IPS DF 19.7 (cell line): ENCODE results near the gene CNNM3.
"Not testable (repeated sequence)": the region's sequence is repeated elsewhere in the genome, so short reads cannot be mapped to it uniquely, and the experiment has no call there.

Experiments used
- DNase-seq: peaks from one replicate; pipeline ENCODE4 v3.0.0-alpha.2; 2013; ENCODE audit warnings: low read depth, low spot score

The CNNM3 gene

GRCh38 chr2:96798733-96799622 is 17.1 kb upstream of the CNNM3 start:
- DNase-seq: no peak

DNA sequence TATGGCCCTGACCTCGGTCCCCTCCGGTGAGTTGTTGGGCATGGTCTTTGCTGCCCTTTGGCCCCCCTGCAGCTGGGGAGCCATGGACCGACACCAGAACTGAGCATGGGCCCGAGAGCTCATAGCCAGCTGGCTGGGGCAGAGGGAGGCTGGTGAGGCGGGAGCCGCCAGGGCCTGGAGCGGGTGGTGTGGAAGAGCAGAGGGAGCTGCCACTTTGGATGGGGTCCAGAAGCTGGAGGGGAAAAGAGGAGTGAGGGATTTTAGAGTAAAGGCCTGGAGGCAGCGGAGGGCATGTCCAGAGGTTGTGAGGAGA is 16.5 kb upstream of the CNNM3 start:
- no peak for DNase-seq

GRCh38 chr2:96800061-96801004 is 15.7 kb upstream of the CNNM3 start:
- no peak for DNase-seq

DNA sequence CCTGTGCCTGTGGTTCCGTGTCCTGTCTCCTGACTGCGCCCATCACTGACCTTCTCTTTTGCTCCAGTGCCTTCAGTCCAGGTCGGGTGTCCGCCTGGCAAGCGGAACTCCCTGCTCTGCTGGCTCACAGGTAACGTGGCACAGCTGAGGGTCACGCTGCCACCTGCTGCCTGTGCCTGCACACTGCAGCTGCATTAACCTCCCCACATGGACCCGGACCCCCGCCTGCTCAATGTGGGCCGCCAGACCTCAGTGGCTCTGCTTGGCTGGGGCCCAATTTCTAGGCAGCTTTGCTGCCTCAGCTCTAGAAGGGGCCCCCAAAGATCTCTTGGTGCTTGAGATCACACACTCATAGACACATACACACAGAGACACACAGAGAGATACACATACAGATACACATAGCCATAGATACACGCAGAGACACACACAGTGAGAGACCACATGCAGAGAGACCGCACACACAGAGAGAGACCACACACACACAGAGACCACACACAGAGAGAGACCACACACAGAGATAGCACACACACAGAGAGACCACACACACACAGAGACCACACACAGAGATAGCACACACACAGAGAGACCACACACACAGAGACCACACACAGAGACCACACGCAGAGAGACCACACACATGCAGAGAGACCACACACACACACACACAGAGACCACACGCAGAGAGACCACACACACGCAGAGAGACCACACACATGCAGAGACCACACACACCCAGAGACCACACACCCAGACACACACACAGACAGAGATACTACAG is 14.9 kb upstream of the CNNM3 start:
- DNase-seq: no peak

DNA sequence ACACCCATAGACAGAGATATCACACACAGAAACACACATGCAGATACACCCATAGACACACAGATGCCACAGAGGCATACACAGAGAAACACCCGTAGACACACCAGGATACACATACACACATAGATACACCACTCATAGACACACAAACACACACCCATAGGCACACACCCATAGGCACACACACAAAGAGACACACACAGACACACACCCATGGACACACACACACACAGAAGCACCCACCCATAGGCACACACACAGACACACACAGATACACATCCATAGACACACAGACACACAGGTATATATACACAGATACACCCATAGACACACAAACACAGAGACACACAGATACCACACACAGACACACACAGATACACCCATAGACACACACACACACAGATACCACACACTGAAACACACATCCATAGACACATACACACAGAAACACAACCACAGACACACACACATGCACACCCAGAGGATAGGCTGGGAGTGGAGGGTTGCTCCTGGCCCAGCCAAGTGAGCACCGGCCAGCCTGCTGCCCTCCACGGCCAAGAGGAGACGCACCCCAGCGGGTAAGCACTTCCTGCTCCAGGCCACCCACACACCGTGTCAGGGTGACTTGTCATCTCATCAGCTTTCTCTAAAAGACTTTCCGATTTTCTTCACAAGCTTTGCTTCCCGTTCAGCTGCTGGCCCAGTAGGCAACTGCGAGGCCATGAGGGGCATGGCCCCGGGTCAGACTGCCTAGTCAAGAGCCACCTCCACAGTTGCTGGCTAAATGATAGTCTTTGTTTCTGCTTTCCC is 14.1 kb upstream of the CNNM3 start:
- DNase-seq: no peak

DNA sequence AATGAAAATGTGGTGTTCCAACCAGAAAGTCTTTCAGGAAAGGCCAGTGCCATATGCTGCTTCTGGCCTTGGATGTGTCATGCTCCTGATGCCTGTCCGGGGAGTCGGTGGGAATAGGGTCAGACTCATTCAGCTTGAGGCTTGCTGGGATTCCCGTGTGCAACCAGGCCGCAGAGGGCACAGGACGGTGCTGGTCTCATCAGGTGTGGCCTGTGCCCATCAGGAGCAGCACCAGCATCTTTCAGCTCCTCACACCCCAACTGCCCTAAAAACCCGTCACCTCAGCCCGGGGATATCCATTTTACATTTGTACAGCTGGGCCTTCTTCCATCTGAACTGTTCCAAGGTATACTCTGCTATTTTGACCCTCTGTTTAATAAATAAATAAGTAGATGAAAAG is 13.3 kb upstream of the CNNM3 start:
- no peak for DNase-seq

GRCh38 chr2:96804986-96805385 is 11.1 kb upstream of the CNNM3 start:
- no peak for DNase-seq

GRCh38 chr2:96805946-96806345 is 10.1 kb upstream of the CNNM3 start:
- not testable (repeated sequence) for DNase-seq

- DNase-seq: no peak
These were observed 9.5 kb upstream of the CNNM3 start for GRCh38 chr2:96806468-96807126.

DNA sequence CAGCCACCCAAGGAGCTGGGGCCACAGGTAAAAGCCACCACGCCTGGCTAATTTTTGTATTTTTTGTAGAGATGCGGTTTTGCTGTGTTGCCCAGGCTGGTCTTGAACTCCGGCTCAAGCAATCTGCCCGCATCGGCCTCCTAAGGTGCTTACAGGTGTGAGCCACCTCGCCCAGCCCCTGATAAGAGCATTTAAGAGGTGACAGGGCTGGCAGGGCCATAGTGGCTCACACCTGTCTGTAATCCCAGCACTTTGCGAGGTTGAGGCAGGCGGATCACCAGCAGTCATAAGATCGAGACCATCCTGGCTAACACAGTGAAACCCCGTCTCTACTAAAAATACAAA is 9.0 kb upstream of the CNNM3 start:
- DNase-seq: no peak

DNA sequence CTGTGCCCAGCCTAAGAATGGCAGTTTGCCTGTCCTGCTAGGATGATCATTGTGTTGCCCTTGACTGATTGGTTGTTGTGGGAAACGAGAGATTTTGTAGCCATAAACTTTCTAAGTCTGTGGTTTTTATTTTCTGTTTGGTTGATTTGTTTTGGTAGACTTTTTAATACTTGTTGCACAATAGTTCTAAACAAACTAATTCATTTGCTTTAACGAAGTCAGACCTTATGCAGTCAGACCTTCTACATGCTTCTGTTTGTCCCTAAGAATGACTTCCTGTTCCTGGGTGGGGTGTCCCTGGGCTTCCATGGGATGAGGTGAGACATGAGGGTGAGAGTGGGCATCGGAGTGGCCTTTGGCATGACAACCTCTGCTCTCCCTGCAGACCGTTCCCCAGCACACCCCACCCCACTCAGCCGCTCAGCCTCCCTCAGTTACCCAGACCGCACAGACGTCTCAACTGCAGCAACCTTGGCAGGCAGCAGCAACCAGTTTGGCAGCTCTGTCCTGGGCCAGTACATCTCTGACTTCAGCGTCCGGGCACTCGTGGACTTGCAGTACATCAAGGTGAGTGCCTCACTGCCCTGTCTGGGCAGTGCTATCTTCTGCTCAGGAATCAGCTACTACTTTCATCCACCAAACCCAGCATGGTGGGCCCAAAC is 7.8 kb upstream of the CNNM3 start:
- no peak for DNase-seq

DNA sequence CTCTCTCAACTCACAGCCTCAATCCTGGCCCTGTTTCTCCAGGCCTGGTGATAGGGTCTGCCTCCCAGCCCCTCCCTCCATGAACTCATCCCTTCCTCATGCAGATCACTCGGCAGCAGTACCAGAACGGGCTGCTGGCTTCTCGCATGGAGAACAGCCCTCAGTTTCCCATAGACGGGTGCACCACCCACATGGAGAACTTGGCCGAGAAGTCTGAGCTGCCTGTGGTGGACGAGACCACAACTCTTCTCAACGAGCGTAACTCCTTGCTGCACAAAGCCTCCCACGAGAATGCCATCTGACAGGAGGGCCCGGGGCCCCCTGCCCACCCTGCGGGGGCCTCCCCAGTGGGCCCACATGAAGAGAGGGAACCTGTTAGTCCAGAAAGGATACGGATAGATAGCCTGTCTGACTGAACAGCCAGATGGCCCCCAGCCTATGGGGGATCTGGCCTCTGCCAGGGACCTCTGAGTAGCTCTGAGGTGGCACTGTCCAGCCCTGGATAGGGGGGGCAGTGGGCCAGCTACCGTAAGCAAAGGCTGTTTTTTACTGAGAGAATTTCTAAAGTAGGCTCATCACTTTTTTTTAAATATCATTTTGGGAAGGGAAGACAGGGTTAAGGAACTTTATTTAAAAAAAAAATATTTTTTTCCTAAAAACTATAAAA is 6.7 kb upstream of the CNNM3 start:
- DNase-seq: no peak

DNA sequence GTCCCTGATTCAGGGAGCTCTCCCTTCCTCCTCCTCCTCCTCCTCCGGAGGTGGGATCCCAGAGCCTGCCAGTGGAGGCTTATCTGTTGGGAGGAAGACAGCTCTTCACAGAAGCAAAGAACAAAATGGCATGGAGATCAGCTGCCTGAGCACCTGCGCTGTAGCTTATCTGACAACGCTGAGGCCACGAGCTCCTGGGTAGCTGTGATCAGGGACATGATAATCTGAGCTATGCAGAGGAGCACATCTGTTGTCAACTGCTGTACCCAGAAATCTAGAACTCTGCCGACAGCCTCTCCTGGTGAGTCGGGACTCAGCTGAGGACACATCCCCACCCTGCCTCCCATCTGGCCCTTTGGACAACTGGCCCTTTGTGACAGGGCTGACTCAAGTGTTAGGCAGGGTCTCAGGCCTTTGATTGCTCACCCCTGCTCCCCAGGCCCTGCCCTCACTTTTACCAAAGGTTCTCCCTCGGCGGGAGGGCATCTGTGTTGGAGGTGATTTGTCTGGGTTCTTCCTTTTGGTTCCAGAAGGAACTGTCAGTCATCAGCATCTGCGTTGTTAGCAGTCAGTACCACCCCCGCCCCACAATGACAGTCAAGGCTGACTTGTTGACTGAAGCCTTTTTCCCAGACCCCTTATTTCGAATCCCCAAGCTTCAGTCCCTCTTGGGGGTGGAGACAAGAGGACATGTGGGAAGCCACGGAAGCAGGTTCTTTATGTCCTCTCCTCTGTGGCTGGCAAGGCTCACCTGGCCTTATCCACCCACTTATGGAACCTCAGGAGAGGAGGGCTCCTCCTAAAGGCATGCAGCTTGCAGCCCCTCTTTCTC is 5.9 kb upstream of the CNNM3 start:
- no peak for DNase-seq

GRCh38 chr2:96810783-96811192 is 5.3 kb upstream of the CNNM3 start:
- DNase-seq: no peak

DNA sequence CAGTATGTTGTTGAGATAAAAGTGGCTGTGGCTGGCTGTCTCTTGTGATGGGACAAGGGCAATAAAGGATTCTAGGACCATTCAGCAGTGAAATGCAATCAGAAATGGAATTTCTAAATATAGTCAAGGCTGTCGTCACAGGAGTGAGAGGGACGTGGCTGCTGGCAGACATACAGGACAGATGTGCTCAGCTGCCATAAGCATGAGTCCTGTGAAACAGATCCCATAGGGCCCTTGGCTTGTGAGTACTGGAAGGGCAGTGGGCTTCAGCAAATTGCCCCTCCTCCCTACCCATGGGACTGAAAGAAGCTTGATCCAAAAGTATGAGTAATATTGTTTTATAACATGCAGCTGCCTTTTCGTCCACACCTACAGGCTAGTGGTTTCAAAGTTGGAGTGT is 4.2 kb upstream of the CNNM3 start:
- DNase-seq: no peak

DNA sequence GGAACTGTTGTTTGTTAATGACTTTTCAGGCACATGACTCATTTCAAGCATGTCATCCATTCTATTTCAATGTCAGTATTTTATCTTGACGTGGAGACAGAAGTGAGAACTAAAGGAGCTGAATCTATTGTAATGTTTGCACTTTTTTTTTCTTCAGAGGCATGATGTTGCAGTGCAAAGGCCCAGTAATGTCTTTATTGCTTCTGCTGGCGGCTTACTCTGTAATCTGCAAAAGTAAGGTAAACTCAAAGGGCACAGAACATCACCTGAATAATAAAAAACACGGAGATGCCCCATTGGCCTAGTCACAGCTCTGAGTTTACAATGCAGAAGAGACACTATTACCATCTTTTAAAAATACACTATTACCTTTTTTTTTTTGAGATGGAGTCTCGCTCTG is 2.4 kb upstream of the CNNM3 start:
- DNase-seq: no peak

DNA sequence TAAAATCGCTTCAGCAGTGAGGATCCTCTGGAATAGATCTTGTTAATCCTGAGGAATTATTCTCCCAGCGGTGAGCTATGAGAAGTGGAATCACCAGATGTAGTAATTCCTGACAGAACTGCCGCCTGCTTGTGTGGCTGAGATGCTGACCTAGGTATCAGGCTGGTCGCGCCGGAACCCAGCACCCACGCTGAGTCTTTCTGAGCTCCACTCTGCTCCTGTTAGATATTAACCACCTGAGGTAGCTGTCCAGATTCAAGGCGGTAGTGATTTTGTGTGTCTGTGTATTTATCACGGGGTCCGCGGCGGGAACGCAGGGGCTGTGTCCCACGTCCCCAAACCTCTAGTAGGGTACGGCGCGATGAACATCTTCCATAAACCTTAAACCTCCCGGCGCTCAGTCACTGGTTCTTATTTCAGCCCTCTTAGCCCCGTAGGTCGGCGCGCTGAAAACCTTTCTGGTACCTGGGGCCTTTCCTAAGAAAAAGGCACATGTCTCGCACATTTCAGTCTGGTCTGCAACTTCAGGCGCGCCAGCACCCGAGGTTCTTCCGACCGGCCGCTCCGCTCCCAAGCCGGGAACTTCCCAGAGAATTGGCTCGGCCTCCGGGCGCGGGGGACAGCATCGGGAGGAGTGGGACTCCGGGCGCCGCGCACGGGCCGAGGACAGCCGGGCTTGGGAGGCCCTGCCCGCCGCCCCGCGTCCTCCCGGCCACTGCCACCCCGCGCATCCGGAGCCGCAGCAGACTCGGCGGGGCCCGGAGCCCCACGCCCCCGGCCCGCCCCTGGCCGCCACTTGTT is 542 bp upstream of the CNNM3 start:
- DNase-seq: no peak
